GM12878 (cell line): Measurements from ENCODE around the gene RASGRF2. TPM values are rescaled to one million over a fixed set of nuclear protein-coding genes. Genes with fewer than 3 reads are reported as not detected.

Experiments used
- ATAC-seq: fragments of 200-7000 bp; cut with Tn5 transposase; 3 replicates; pipeline ENCODE4 v1.9.1; 2020; ENCODE audit warnings: mild to moderate bottlenecking, moderate library complexity
- BruUV-seq: library from RNA; stranded (reverse); fragments of 400-500 nt; replicated peaks from 2 replicates; lab custom pipeline; 2021; lab: Mats Ljungman, UMichigan
- CTCF ChIA-PET: fragments of 300-600 bp; sonication (Branson Sonifier 250); formaldehyde crosslinking; extraction: SDS; loops from one replicate; lab custom pipeline; 2021; ENCODE audit warnings: inconsistent platforms; lab: Yijun Ruan, JAX
- POLR2A ChIA-PET: fragments of 350-600 bp; formaldehyde crosslinking; extraction: SDS; loops from one replicate; lab custom pipeline; 2021; ENCODE audit warnings: inconsistent platforms; lab: Charles Lee
- RAD21 ChIA-PET: fragments of 300-600 bp; sonication (Branson Sonifier 250); formaldehyde crosslinking; loops from one replicate; lab custom pipeline; 2023; ENCODE audit warnings: antibody characterized with exemption; ENCODE audit not compliant: unreplicated experiment; lab: Charles Lee
- SMC1A ChIA-PET: fragments of 300-600 bp; sonication (Branson Sonifier 250); formaldehyde crosslinking; loops from one replicate; lab custom pipeline; 2023; ENCODE audit not compliant: unreplicated experiment, uncharacterized antibody; lab: Charles Lee
- DNase-seq: peaks from one replicate; pipeline ENCODE4 v3.0.0-alpha.2; 2011; ENCODE audit warnings: low read depth, low spot score
- FAIRE-seq: peaks from 3 replicates; lab custom pipeline; 2011; peaks lifted over from hg19 to GRCh38; lab: Jason Lieb, UNC
- H2AFZ ChIP-seq: 2 replicates; pipeline ENCODE4 v1.6.0; 2011; ENCODE audit warnings: low read depth, low read length, control low read depth; ENCODE audit not compliant: control insufficient read depth
- H3K27ac ChIP-seq: 2 replicates; pipeline ENCODE4 v1.5.1; 2011; ENCODE audit warnings: control low read depth; ENCODE audit not compliant: control insufficient read depth, insufficient read depth
- H3K27me3 ChIP-seq, 2 experiments: replicated peaks in 1 of 2; 2 replicates each; pipeline versions ENCODE4 v1.6.0 to v1.6.1; 2011; ENCODE audit warnings: low read length in 1 of 2; ENCODE audit not compliant: control insufficient read depth in 2 of 2, insufficient read depth in 2 of 2
- H3K36me3 ChIP-seq, 2 experiments: 2 replicates each; pipeline ENCODE4 v1.5.1; 2011; ENCODE audit warnings: low read length in 1 of 2; ENCODE audit not compliant: control insufficient read depth in 2 of 2, insufficient read depth in 2 of 2
- H3K4me1 ChIP-seq: 2 replicates; pipeline ENCODE4 v1.6.1; 2011; ENCODE audit warnings: mild to moderate bottlenecking, low read length, moderate library complexity, mixed read lengths; ENCODE audit not compliant: control insufficient read depth, insufficient read depth
- H3K4me2 ChIP-seq: 2 replicates; pipeline ENCODE4 v1.6.0; 2011; ENCODE audit warnings: control low read depth; ENCODE audit not compliant: control insufficient read depth, insufficient read depth
- H3K4me3 ChIP-seq: fragments of 200-600 bp; sonication (generic); 2 replicates; pipeline ENCODE4 v1.5.1; 2016
- H3K79me2 ChIP-seq: 2 replicates; pipeline ENCODE4 v1.6.0; 2011; ENCODE audit warnings: low read length; ENCODE audit not compliant: control insufficient read depth, insufficient read depth
- H3K9ac ChIP-seq: 2 replicates; pipeline ENCODE4 v1.8.0; 2011; ENCODE audit warnings: low read length, control low read depth, mixed read lengths; ENCODE audit not compliant: control insufficient read depth, insufficient read depth
- H3K9me3 ChIP-seq: replicated peaks from 3 replicates; pipeline ENCODE4 v1.5.1; 2011; ENCODE audit warnings: mild to moderate bottlenecking, low read length; ENCODE audit not compliant: control insufficient read depth, insufficient read depth
- H4K20me1 ChIP-seq: 2 replicates; pipeline ENCODE4 v1.6.0; 2011; ENCODE audit not compliant: control insufficient read depth, insufficient read depth
- BACH1 ChIP-seq: fragments of 450-650 bp; IDR thresholded peaks from 2 replicates; pipeline ENCODE4 v1.6.1; 2017; ENCODE audit warnings: mild to moderate bottlenecking, borderline replicate concordance
- CHD2 ChIP-seq: IDR thresholded peaks from 2 replicates; pipeline ENCODE4 v1.6.1; 2011; ENCODE audit warnings: low read depth, low read length, improper control_type of control experiment, borderline replicate concordance
- EP300 ChIP-seq, 2 experiments: fragments of 150-350 bp in 1 of 2; IDR thresholded peaks; 2 replicates each; pipeline ENCODE4 v1.6.1; 2011 to 2012; ENCODE audit warnings: low read depth in 2 of 2, low read length in 2 of 2, borderline replicate concordance in 1 of 2, improper control_type of control experiment in 1 of 2, inconsistent platforms in 1 of 2; ENCODE audit not compliant: control insufficient read depth in 1 of 2
- FOXK2 ChIP-seq: fragments of 450-650 bp; IDR thresholded peaks from 2 replicates; pipeline ENCODE4 v1.6.1; 2017; ENCODE audit warnings: mild to moderate bottlenecking, moderate library complexity
- HDAC2 ChIP-seq: fragments of 200-600 bp; sonication (generic); IDR thresholded peaks from 2 replicates; pipeline ENCODE4 v1.6.1; 2017
- IKZF2 ChIP-seq, 2 experiments: fragments of 450-650 bp; IDR thresholded peaks; 2 replicates each; pipeline ENCODE4 v1.6.1; 2017; ENCODE audit warnings: mild to moderate bottlenecking in 2 of 2, moderate library complexity in 2 of 2
- IRF4 ChIP-seq: IDR thresholded peaks from 2 replicates; pipeline ENCODE4 v1.6.1; 2011; ENCODE audit warnings: low read depth, low read length
- MYC ChIP-seq: IDR thresholded peaks from 2 replicates; pipeline ENCODE4 v1.6.1; 2011; ENCODE audit warnings: mild to moderate bottlenecking, low read length, moderate library complexity, inconsistent platforms; ENCODE audit not compliant: insufficient read depth, insufficient replicate concordance, insufficient read length, severe bottlenecking
- NFXL1 ChIP-seq: fragments of 450-650 bp; IDR thresholded peaks from 2 replicates; pipeline ENCODE4 v1.6.1; 2017; ENCODE audit warnings: antibody characterized with exemption, mild to moderate bottlenecking, borderline replicate concordance
- POU2F2 ChIP-seq: IDR thresholded peaks from 3 replicates; pipeline ENCODE4 v1.6.1; 2011; ENCODE audit warnings: low read depth, mild to moderate bottlenecking, low read length, borderline replicate concordance
- RUNX3 ChIP-seq: IDR thresholded peaks from 2 replicates; pipeline ENCODE4 v1.6.1; 2012; ENCODE audit warnings: low read length, inconsistent platforms
- SREBF1 ChIP-seq: IDR thresholded peaks from 2 replicates; pipeline ENCODE4 v1.6.1; 2012; ENCODE audit warnings: mild to moderate bottlenecking, low read length
- TAF1 ChIP-seq: IDR thresholded peaks from 2 replicates; pipeline ENCODE4 v1.6.1; 2011; ENCODE audit warnings: mild to moderate bottlenecking, low read depth, low read length, borderline replicate concordance
- WGBS: methylation state at CpG from one replicate; pipeline ENCODE4 v1.1.6; 2016; ENCODE audit warnings: low lambda C conversion rate; ENCODE audit not compliant: insufficient replicate concordance, insufficient coverage; ENCODE audit errors: missing lambda C conversion rate; 5-methylcytosine and 5-hydroxymethylcytosine counted together
- in situ Hi-C: fragments of 300-500 bp; cut with MboI; formaldehyde crosslinking; loops from 9 replicates; pipeline ENCODE4 v1.14.3; 2018; ENCODE audit warnings: mixed read lengths
- intact Hi-C: fragments of 100-400 bp; cut with micrococcal nuclease; formaldehyde crosslinking; loops from one replicate; pipeline ENCODE4 v1.14.2; 2022; ENCODE audit not compliant: unreplicated experiment
- polyA plus RNA-seq, 11 experiments: library from polyadenylated mRNA; depleted of rRNA in 4 of 11; unstranded in 6 of 11; stranded (reverse) in 5 of 11; fragments of >200 nt; fragmentation: Nextera tagmentation in 4 of 11; fragmentation: Illumina TruSeq in 1 of 11; extraction: Ambion mirVana in 4 of 11; extraction: Trizol in 1 of 11; gene quantifications; 1 replicate in 1 of 11; 2 replicates in 10 of 11; pipeline versions ENCODE4 v1.2.1 to v1.2.3, GENCODE V29; 2011 to 2016; ENCODE audit warnings: inconsistent platforms in 2 of 11, missing spikeins in 2 of 11, low read depth in 1 of 11
- total RNA-seq, 4 experiments: library from RNA; depleted of rRNA in 3 of 4; stranded (reverse); fragments of >200 nt in 3 of 4; fragmentation: Illumina TruSeq in 1 of 4; extraction: Trizol in 1 of 4; gene quantifications; 2 replicates each; pipeline versions ENCODE4 v1.2.1 to v1.2.3, GENCODE V29; 2013 to 2021
- TF ChIP-seq, protein P1 (sequence below): IDR thresholded peaks from 2 replicates; pipeline ENCODE4 v1.6.1; 2011; ENCODE audit warnings: borderline replicate concordance, low read depth, mild to moderate bottlenecking, moderate library complexity, low read length; ENCODE audit not compliant: insufficient read depth, poor library complexity, severe bottlenecking
- TF ChIP-seq, protein P2 (sequence below): IDR thresholded peaks from 2 replicates; pipeline ENCODE4 v1.6.1; 2012; ENCODE audit warnings: low read depth, low read length, improper control_type of control experiment

Gene RASGRF2
- total and polyA plus RNA-seq, 10 of the 15 experiments (the other 5 are each of a cell fraction or from before 2014, with no cell fraction given), result 0.05 to 0.24 (median 0.07) TPM

- no peak overlapping the region for H3K9ac ChIP-seq
- H4K20me1 ChIP-seq, result no peaks in the 10 kb centered on the region
- H3K79me2 ChIP-seq, result no peaks in the 10 kb centered on the region
- H3K4me2 ChIP-seq, result no peak overlapping the region
- H3K9me3 ChIP-seq, result no peaks in the 10 kb centered on the region
- no peak for FAIRE-seq
- in situ Hi-C loops, result no loop called here
- SMC1A ChIA-PET, result no interaction called here
- CTCF ChIA-PET, result interaction anchor here (2.2 kb wide), 1 partner anchor 68 kb away, joined by 11 read pairs; no protein-coding TSS in a partner anchor
- no peak overlapping the region for H3K27ac ChIP-seq
- no peaks in the 10 kb centered on the region for H3K27me3 ChIP-seq
- DNase-seq, result no peak
- ATAC-seq, result no peak
- no peak overlapping the region for H3K4me3 ChIP-seq
- BruUV-seq, result no TSS peak
- intact Hi-C loops, result no loop called here
- WGBS, result 76% methylated on average over 8 of the region's 8 CpGs
- H2AFZ ChIP-seq, result no peak overlapping the region
- H3K4me1 ChIP-seq, result no peaks in the 10 kb centered on the region
- H3K36me3 ChIP-seq, result no peaks in the 10 kb centered on the region
- RAD21 ChIA-PET, result no interaction called here
- POLR2A ChIA-PET, result no interaction called here
- no peak for TF ChIP-seq EP300 (IDR thresholded peaks at IDR 0.05; ENCODE audit: borderline replicate concordance in 1 of 2, control insufficient read depth in 1 of 2, low read depth in 2 of 2, low read length in 2 of 2)
- peak; percentile 51; the same call in 1 of the 2 replicates for TF ChIP-seq RUNX3
- TF ChIP-seq CHD2, result no peak
- no peak for TF ChIP-seq HDAC2
- TF ChIP-seq TAF1, result no peak
These were observed 270.3 kb downstream of the RASGRF2 start for GRCh38 chr5:81230416-81230815.

DNA sequence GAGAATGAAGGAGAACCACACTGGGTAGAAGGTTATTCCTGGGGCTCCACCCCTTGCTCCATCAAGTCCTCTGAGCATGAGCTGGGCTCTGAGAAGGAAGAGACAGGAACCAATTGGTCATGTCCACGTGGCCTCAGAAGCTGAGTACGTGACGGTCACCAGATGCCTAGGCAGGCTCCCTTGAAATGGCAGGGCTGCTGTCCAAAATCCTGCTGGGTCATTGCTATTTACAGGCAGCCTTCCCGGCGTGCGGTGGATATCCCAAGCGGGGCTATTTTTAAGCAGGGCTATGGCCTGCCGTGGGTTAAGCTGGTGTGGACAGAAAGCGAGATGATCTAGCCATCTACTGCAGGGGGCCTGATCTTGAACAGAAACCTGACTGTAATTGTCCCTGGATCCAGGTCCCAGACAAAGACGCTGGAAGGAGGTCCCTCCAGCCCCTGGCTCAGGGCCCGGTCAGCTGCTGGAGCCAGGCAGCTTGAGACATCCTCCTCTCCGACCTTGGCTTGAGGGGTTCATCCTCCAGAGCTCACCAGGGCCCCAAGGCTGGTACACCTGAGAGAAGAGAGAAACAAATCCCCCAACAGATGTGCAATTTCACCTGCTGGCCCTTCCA lies 272.4 kb downstream of the RASGRF2 start:
- intact Hi-C loops, result no loop called here
- DNase-seq, result no peak
- Histone ChIP-seq H3K4me2 (no peak overlapping the region), H3K9ac (no peak overlapping the region), H4K20me1 (no peaks in the 10 kb centered on the region), H2AFZ (no peak overlapping the region), H3K79me2 (no peaks in the 10 kb centered on the region), H3K36me3 (no peaks in the 10 kb centered on the region), H3K4me1 (no peaks in the 10 kb centered on the region), H3K27me3 (no peaks in the 10 kb centered on the region), H3K27ac (no peak overlapping the region), H3K9me3 (no peaks in the 10 kb centered on the region), H3K4me3 (no peak overlapping the region)
- CTCF ChIA-PET, result interaction anchor here (0.6 to 2.2 kb wide), 3 partner anchors 10 to 712 kb away, joined by 3 to 11 read pairs (median 3); no protein-coding TSS in a partner anchor
- POLR2A ChIA-PET, result no interaction called here
- FAIRE-seq, result no peak
- SMC1A ChIA-PET, result interaction anchor here (1.1 kb wide), 1 partner anchor 10 kb away, joined by 3 read pairs; no protein-coding TSS in a partner anchor
- 90% methylated on average over 12 of the region's 12 CpGs for whole genome bisulfite sequencing
- BruUV-seq, result no TSS peak
- ATAC-seq, result no peak
- RAD21 ChIA-PET, result no interaction called here
- in situ Hi-C loops, result no loop called here
- TF ChIP-seq FOXK2 (no peak), MYC (no peak), NFXL1 (no peak), BACH1 (no peak), IRF4 (no peak), IKZF2 (IDR thresholded peaks at IDR 0.05) (no peak), CHD2 (no peak), POU2F2 (no peak), SREBF1 (no peak)
- TF ChIP-seq, protein P1, sequence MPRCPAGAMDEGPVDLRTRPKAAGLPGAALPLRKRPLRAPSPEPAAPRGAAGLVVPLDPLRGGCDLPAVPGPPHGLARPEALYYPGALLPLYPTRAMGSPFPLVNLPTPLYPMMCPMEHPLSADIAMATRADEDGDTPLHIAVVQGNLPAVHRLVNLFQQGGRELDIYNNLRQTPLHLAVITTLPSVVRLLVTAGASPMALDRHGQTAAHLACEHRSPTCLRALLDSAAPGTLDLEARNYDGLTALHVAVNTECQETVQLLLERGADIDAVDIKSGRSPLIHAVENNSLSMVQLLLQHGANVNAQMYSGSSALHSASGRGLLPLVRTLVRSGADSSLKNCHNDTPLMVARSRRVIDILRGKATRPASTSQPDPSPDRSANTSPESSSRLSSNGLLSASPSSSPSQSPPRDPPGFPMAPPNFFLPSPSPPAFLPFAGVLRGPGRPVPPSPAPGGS, result no peak
- TF ChIP-seq, protein P2, sequence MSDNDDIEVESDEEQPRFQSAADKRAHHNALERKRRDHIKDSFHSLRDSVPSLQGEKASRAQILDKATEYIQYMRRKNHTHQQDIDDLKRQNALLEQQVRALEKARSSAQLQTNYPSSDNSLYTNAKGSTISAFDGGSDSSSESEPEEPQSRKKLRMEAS, result no peak
